GM21526 (cell line): ENCODE data around the gene ANKRD13B.
"Not testable (repeated sequence)": the region's sequence is repeated elsewhere in the genome, so short reads cannot be mapped to it uniquely, and the experiment has no call there.

Source experiments
- ATAC-seq: cut with Tn5 transposase; IDR thresholded peaks from one replicate; pipeline ENCODE4 v1.9.1; 2021; ENCODE audit warnings: moderate library complexity; ENCODE audit not compliant: unreplicated experiment, low FRiP score

Gene ANKRD13B

GRCh38 chr17:29592850-29593551, at the start of gene ANKRD13B:
Gene ANKRD13B (plus strand): TSS chr17:29593132. CDS start chr17:29593622, 490 bp downstream.
- no peak for ATAC-seq

GRCh38 chr17:29544066-29544465, 48.9 kb upstream of the ANKRD13B start:
- ATAC-seq = no peak

DNA sequence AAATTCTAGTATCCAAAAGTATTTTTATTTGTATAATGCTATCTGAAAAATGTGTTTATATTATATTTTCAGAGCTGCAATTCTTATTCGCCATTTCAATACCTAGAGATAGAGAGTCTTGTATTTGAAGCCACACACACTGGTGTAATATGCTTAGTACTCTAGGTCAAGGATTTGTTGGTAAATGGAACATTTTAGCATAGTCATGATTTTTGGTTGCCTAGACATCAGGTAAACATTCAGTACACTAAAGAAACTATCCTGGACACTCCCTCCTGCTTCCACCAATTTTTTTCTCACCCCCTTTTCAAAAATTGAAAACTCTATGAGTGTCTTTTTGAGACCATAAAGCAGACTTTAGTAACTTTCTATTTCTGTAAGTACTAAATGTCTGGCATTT, 46.8 kb upstream of the ANKRD13B start:
- ATAC-seq = no peak

- ATAC-seq = no peak
Observed at GRCh38 chr17:29546830-29547229, 46.1 kb upstream of the ANKRD13B start.

GRCh38 chr17:29549177-29549923, 43.6 kb upstream of the ANKRD13B start:
- ATAC-seq = no peak

- no peak for ATAC-seq
Observed at GRCh38 chr17:29555840-29556239, 37.1 kb upstream of the ANKRD13B start.

DNA sequence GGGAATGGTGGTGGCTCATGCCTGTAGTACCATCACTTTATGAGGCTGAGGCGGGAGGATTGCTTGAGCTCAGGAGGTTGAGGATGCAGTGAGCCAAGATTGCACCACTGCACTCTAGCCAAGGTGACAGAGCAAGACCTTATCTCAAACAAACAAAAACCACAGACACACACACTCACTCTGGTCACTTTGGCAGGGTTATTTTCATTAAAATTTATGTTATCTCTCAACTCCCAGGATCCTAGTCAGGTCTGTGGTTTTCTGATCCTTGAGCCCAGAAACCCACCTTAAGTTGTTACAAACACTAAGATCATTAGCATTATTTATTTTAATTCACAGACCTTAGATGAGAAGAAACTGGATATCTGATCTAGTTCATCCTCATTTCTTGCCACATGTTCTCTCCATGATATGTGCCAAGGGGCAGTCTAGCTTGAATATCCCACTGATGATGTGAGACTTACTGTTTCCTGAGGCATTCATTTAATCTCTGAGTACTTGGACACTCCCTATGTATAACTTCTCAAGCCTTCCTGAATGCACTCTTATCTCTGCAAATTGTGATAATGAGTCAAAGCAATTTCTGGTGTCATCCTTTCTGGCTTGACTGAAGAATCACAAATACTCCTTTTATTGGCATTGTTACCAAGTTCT, 35.7 kb upstream of the ANKRD13B start:
- no peak for ATAC-seq

DNA sequence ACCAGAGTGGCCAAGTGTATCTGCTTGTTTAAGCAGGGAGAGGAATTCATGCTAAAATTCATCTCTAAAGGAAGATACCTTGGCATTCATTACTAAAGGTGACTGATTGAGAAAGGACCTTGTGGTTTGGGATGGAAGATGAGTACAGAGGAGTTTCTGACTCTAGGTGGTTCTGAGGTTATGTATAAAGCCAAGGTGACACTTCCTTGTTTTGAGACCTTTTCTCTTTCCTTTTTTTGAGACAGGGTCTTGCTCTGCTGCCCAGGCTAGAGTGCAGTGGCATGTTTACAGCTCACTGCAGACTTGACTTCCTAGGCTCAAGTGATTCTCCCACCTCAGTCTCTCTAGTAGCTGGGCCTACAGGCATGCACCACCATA, 35.2 kb upstream of the ANKRD13B start:
- ATAC-seq = no peak

DNA sequence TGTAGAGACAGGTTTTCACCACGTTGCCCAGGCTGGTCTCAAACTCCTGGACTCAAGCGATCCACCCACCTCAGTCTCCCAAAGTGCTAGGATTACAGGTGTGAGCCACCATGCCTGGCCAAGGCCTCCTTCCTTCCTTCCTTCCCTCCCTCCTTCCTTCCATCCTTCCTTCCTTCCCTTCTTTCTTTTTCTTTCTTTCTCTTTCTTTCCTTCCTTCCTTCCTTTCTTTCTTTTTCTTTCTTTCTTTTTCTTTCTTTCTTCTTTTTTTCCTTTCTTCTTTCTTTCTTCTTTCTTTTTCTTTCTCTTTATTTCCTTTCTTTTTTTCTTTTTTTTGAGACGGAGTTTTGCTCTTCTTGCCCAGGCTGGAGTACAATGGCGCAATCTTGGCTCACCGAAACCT, 34.8 kb upstream of the ANKRD13B start:
- not testable (repeated sequence) for ATAC-seq

- no peak for ATAC-seq
Observed at GRCh38 chr17:29559640-29560039, 33.3 kb upstream of the ANKRD13B start.

GRCh38 chr17:29560316-29560715, 32.6 kb upstream of the ANKRD13B start:
- no peak for ATAC-seq

DNA sequence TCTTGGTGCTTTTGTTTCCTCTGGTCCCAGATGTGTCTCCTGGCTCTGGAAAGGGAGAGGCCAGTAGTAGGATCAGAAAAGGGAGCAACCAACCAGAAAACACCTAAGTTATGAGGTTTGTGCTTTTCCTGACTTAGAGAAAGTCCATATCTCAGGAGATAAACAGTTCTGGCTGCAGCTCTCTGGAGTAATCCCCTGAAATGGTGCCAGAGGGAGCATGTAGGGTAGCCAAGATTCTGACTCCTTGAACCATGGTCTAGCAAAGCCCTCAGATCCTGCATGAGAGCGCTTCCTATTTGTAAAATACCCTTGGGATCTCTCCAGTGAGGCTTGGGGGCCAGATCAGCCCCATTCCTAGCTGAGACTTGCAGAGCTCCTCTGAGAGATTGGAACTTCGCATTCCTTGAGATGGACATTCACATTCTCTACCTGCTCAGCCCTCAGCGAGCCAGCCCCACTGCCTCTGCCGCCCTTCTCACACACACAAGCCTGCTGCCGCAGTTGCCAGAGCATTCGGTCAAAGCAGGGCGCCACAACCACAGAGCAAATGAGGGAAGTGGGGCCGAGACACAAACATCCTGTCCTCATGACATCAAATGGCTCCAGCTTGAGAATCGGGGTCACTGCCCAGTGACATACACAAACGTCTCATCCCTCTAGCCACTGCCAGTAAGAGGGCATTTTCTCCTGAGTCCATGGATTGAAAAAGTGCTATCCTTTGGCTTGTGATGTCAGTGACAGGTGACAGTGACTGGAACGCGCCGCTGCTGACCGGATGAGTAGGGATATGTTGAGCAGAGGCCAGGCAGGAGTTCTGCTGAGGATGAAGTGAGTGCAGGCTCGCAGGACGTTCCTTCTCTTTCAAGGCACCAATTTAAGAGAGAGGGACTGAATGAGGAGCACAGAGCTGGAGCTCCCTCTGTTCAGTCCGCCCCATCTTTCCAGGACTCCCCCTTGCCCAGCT, 31.1 kb upstream of the ANKRD13B start:
- no peak for ATAC-seq

DNA sequence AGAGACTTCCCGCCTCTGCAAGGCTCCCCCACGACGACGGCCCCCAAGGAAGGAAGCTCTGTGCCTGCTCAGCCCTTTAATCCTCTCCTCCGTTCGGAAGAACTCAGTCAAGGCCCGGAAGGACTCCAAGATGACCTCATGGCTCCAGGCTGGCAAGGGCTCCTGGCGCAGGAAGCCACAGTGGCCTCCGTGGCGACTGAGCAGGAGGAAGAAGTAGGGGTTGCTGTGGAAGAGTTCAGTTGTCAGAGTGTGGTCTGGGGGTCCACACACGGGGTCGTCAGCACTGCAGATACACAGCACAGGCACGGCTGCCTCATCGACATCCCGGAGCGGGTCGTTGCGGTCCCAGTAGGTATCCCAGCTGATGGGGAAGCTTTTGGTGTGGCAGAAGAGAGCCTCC, 30.3 kb upstream of the ANKRD13B start:
- ATAC-seq = no peak

- no peak for ATAC-seq
Observed at GRCh38 chr17:29563816-29564215, 29.1 kb upstream of the ANKRD13B start.

GRCh38 chr17:29565643-29566472, 27.1 kb upstream of the ANKRD13B start:
- ATAC-seq = no peak

DNA sequence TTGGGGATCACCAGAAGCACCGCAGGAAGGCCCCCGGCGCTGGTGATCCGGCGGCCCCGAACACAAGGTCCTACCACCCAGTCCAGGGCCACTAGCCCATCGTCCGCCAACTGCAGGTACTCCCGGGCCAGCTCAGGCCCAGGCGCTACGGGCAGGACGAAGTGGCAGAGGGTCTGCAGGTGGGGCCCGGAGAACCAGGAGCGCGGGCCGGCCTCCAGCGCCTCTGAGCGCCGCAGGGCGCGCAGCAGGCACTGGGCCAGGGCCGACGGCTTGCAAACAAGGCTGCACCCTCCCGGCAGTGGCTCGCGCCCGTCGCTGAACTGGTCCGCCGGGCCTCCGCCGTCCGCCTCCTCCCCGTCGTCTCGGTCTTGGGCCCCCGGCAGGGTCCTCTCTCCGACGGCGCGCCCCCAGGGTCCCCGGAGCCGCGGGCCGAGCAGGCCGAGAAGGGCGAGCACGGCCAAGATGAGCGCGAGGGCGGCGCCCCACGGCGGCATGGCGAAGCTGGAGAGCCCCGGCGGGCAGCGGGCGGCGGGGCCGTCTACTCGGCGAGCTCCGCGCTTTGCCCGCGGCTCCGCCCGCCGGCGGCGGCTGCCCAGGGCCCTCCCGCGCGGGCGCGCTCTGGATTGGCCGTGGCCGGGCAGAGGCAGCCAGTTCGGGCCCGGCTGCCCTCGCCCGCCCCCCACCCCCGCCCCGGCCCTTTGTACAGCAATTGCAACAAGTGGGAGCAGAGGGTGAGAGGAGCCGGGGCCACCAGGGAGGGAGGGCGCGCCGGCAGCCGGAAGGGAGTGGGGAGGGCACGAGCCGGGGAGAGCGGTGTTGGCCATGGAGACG, 26.2 kb upstream of the ANKRD13B start, which contains the start of gene ABHD15:
TSS of gene ABHD15 (minus strand) at position 565 of the 831 bp plus-strand sequence. CDS start at position 494, 71 bp downstream.
- ATAC-seq = no peak

- no peak for ATAC-seq
Observed at GRCh38 chr17:29567304-29567553, 25.7 kb upstream of the ANKRD13B start.

GRCh38 chr17:29567554-29568330, 25.2 kb upstream of the ANKRD13B start:
- peak; percentile 37 for ATAC-seq
